Lung (tissue), 12 donors: Measurements from ENCODE around the gene CDH13. TPM values are rescaled to one million over a fixed set of nuclear protein-coding genes. Genes with fewer than 3 reads are reported as not detected.

ENCODE experiments used
- ATAC-seq: fragments of 200-7000 bp; cut with Tn5 transposase; one replicate; pipeline ENCODE4 v1.9.1; 2020; ENCODE audit warnings: moderate number of reproducible peaks; ENCODE audit not compliant: insufficient read depth, low FRiP score
- DNase-seq, 3 donors: peaks; one replicate each; pipeline ENCODE4 v3.0.0-alpha.2; 2013 to 2017
- H3K27ac ChIP-seq, 2 donors: one replicate each; pipeline ENCODE4 v1.5.1; 2013; ENCODE audit warnings: mild to moderate bottlenecking in 2 of 2, moderate library complexity in 2 of 2, control low read depth in 1 of 2, inconsistent platforms in 1 of 2, low read depth in 1 of 2, low read length in 1 of 2
- H3K27me3 ChIP-seq, 3 donors: one replicate each; pipeline ENCODE4 v1.5.1; 2013; ENCODE audit warnings: low read length in 2 of 3; ENCODE audit not compliant: control insufficient read depth in 3 of 3, insufficient read depth in 3 of 3
- H3K36me3 ChIP-seq, 4 donors: one replicate each; pipeline ENCODE4 v1.5.1; 2013; ENCODE audit warnings: low read length in 4 of 4, mild to moderate bottlenecking in 1 of 4, moderate library complexity in 1 of 4; ENCODE audit not compliant: control insufficient read depth in 4 of 4, insufficient read depth in 4 of 4
- H3K4me1 ChIP-seq, 5 donors: one replicate each; pipeline ENCODE4 v1.5.1; 2013; ENCODE audit warnings: low read length in 5 of 5, mild to moderate bottlenecking in 2 of 5, moderate library complexity in 1 of 5; ENCODE audit not compliant: control insufficient read depth in 5 of 5, insufficient read depth in 5 of 5
- H3K4me3 ChIP-seq: one replicate; pipeline ENCODE4 v1.5.1; 2013; ENCODE audit warnings: mild to moderate bottlenecking, control low read depth, moderate library complexity
- H3K9ac ChIP-seq, 2 donors: one replicate each; pipeline ENCODE4 v1.5.1; 2013; ENCODE audit warnings: low read length in 2 of 2, control low read depth in 1 of 2; ENCODE audit not compliant: insufficient read depth in 1 of 2
- H3K9me3 ChIP-seq, 4 donors: one replicate each; pipeline ENCODE4 v1.5.1; 2013; ENCODE audit warnings: low read length in 3 of 4, mild to moderate bottlenecking in 1 of 4, moderate library complexity in 1 of 4; ENCODE audit not compliant: control insufficient read depth in 4 of 4, insufficient read depth in 3 of 4
- WGBS, 2 donors: extraction: QIAGEN DNeasy Blood & Tissue Kit; methylation state at CpG; one replicate each; pipeline ENCODE4 v1.1.7; 2013; 5-methylcytosine and 5-hydroxymethylcytosine counted together
- polyA plus RNA-seq, 2 donors: library from polyadenylated mRNA; stranded (reverse); fragments of 200-250 nt; gene quantifications; one replicate each; pipeline ENCODE4 v1.2.1, GENCODE V29; 2013
- total RNA-seq, 2 donors: library from RNA; depleted of rRNA in 1 of 2; stranded (reverse); fragments of >200 nt in 1 of 2; gene quantifications; one replicate each; pipeline ENCODE4 v1.2.1, GENCODE V29; 2014 to 2021
- TF ChIP-seq, protein P1 (sequence below): IDR thresholded peaks from 2 replicates; pipeline ENCODE4 v1.5.1; 2012; ENCODE audit warnings: mild to moderate bottlenecking; ENCODE audit errors: control extremely low read depth, extremely low read depth
- donor health status: control.
- donor health status: control.
- donor health status: Bipolar disorder and iron deficiency.
- donor health status: healthy.
- donor health status: DM: yes; HTN: yes; CAD: no.

Gene CDH13
- total and polyA plus RNA-seq, 4 donors, result 2.1 to 12.3 (median 7.3) TPM

DNA sequence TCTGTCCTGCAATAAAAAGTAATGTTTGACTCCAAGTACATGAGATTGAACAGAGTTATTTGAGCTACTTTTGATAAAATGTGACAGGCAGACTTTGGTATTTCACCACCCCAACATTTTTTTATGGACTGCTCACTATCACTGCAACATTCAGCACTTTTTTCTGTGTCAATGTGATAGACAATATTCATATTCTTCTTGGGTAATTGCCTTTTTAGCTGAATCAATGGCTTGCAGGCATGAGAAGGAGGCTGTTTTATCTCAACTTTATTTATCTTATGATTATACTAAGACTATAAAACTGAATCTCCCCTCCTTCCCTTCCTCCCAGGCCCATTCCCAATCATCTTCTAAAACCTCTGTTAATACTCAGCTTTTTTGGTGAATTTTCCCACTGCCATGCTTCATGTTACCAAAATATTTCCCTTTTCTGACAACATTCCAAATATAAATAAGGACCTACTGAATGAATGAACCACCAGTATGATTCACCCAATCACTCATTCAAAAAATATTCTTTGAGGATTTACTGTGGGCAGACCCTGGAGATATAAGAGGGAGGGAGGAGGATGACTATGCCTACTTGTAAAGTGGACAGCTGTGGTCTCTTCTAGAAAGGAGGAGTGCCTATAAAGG is 67.6 kb downstream of the CDH13 start:
- no peak overlapping the region for H3K4me3 ChIP-seq
- no peak for ATAC-seq
- TF ChIP-seq, protein P1, sequence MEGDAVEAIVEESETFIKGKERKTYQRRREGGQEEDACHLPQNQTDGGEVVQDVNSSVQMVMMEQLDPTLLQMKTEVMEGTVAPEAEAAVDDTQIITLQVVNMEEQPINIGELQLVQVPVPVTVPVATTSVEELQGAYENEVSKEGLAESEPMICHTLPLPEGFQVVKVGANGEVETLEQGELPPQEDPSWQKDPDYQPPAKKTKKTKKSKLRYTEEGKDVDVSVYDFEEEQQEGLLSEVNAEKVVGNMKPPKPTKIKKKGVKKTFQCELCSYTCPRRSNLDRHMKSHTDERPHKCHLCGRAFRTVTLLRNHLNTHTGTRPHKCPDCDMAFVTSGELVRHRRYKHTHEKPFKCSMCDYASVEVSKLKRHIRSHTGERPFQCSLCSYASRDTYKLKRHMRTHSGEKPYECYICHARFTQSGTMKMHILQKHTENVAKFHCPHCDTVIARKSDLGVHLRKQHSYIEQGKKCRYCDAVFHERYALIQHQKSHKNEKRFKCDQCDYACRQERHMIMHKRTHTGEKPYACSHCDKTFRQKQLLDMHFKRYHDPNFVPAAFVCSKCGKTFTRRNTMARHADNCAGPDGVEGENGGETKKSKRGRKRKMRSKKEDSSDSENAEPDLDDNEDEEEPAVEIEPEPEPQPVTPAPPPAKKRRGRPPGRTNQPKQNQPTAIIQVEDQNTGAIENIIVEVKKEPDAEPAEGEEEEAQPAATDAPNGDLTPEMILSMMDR, result no peak
- no peaks in the 10 kb centered on the region for H3K9me3 ChIP-seq
- H3K27ac ChIP-seq, result no peak overlapping the region
- H3K9ac ChIP-seq, result no peak overlapping the region
- peaks cover 0 to 10% (median 0%) of the 10 kb centered on the region in 5 donors for H3K4me1 ChIP-seq
- DNase-seq, result no peak
- no peaks in the 10 kb centered on the region for H3K36me3 ChIP-seq
- H3K27me3 ChIP-seq, result no peaks in the 10 kb centered on the region

DNA sequence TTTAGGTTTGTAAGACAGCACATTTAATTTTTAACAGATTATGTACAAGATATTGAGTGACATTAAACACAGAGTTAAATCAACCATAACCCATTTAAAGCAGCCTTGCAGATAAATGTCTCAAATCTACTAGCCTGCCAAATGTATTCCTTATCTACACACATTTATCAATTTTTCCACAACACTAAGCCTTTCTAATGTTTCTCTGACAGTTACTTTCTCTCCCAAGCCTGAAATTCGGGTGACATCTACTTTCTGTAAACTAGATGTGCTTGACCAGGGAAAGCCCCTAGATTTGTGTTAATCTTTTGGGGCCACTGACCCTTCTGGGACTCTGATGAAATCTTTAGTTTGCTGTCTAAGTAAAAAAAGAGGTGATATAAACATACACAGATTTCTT is 69.0 kb downstream of the CDH13 start:
- no peak overlapping the region for H3K27ac ChIP-seq
- 39 to 78% methylated on average over 1 of the region's 1 CpG for WGBS, 2 donors
- H3K27me3 ChIP-seq, result no peaks in the 10 kb centered on the region
- H3K4me1 ChIP-seq, result peaks cover 0 to 13% (median 0%) of the 10 kb centered on the region in 5 donors
- H3K9ac ChIP-seq, result no peak overlapping the region
- no peak for ATAC-seq
- H3K4me3 ChIP-seq, result no peak overlapping the region
- no peaks in the 10 kb centered on the region for H3K36me3 ChIP-seq
- H3K9me3 ChIP-seq, result no peaks in the 10 kb centered on the region
- DNase-seq, result no peak
- TF ChIP-seq, protein P1, result no peak

DNA sequence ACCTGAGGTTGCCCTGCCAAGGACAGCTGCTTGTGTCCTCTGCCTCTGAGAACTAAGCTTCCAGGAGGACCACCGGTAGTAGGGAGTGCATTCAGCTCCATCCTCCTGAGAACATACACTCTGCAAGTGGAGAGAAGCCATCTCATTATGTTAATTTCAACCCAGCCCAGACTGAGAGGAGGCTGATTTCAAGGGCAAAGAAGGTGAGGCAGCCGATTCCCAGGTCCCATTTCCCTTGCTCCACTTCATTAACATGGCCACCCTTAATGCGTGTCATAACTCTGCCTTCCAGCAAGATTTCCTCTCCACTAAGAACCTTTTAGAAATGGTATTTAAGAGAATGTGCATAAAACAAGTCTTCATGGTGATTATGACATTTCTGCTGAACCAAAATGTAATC is 72.5 kb downstream of the CDH13 start:
- Histone ChIP-seq H3K9me3 (no peaks in the 10 kb centered on the region), H3K9ac (no peak overlapping the region), H3K4me1 (peaks cover 0 to 31% (median 0%) of the 10 kb centered on the region in 5 donors), H3K36me3 (no peaks in the 10 kb centered on the region), H3K4me3 (no peak overlapping the region), H3K27ac (peak overlapping the region; percentile 41 to 93), H3K27me3 (peaks cover 0 to 5% (median 0%) of the 10 kb centered on the region in 3 donors)
- TF ChIP-seq, protein P1, result no peak
- ATAC-seq (no peak), DNase-seq (no peak)
- WGBS, 2 donors, result 69 to 89% methylated on average over 3 of the region's 3 CpGs
